Measurements from ENCODE around the gene NUP62CL. TPM values are rescaled to one million over a fixed set of nuclear protein-coding genes. Genes with fewer than 3 reads are reported as not detected.

NUP62CL gene
- total RNA-seq = 10 to 100 TPM; 31.0 to 34.4 TPM
- 21.9 TPM for polyA plus RNA-seq (ENCODE audit: insufficient read depth, low read depth, low replicate concordance)
- long read RNA-seq, donor 1 = 0 reads
- long read RNA-seq, donor 2 = 0 reads

- no peaks in the 10 kb centered on the region for H3K4me1 ChIP-seq
- no peak within 1 kb of the TSS for H3K27ac ChIP-seq
- H3K9me3 ChIP-seq = no peaks in the 10 kb centered on the region
- intact Hi-C loops (cut with DNase I; ENCODE audit: low total_unique reads) = no loop called here
- no peaks in the 10 kb centered on the region for H3K36me3 ChIP-seq (ENCODE audit: low read depth, missing control alignments)
- TF ChIP-seq POLR2A (IDR thresholded peaks at IDR 0.05) (no peak), CTCF (IDR thresholded peaks at IDR 0.05) (no peak)
- peak within 1 kb of the TSS; percentile 41 to 58 for H3K4me3 ChIP-seq
- H3K27me3 ChIP-seq = no peaks in the 10 kb centered on the region
- peak; percentile 87 for DNase-seq
- 2 to 4% methylated on average over 15 to 50 of the region's 66 CpGs for WGBS, 2 donors
Observed at GRCh38 chrX:107205770-107206696, at the start of gene NUP62CL, which contains the start of gene DNAAF6. TSS of gene NUP62CL (minus strand) at chrX:107206433. CDS start at chrX:107175146, 31,287 bp downstream. TSS of gene DNAAF6 (plus strand) at chrX:107206611. CDS start at chrX:107212876, 6,265 bp downstream.

- no peaks in the 10 kb centered on the region for H3K27me3 ChIP-seq
- H3K27ac ChIP-seq = no peak overlapping the region
- 69 to 79% methylated on average over 2 of the region's 2 CpGs for WGBS, 2 donors
Observed at GRCh38 chrX:107228486-107228819, 22.2 kb upstream of the NUP62CL start.

GRCh38 chrX:107227780-107228485 lies 21.7 kb upstream of the NUP62CL start:
- TF ChIP-seq POLR2A (IDR thresholded peaks at IDR 0.05) (no peak), CTCF (IDR thresholded peaks at IDR 0.05) (no peak)
- intact Hi-C loops (cut with DNase I; ENCODE audit: low total_unique reads) = no loop called here
- WGBS, 2 donors = 82 to 97% methylated on average over 2 of the region's 2 CpGs

More at GRCh38 chrX:107228486-107228819, 22.2 kb upstream of the NUP62CL start:
- DNase-seq = no peak
- Histone ChIP-seq H3K4me1 (no peaks in the 10 kb centered on the region), H3K36me3 (ENCODE audit: low read depth, missing control alignments) (no peaks in the 10 kb centered on the region), H3K4me3 (no peak overlapping the region), H3K9me3 (no peaks in the 10 kb centered on the region)
- TF ChIP-seq POLR2A (IDR thresholded peaks at IDR 0.05) (no peak), CTCF (IDR thresholded peaks at IDR 0.05) (no peak)
- intact Hi-C loops (cut with DNase I; ENCODE audit: low total_unique reads) = no loop called here

GRCh38 chrX:107226757-107227156 lies 20.5 kb upstream of the NUP62CL start:
- Histone ChIP-seq H3K4me1 (no peaks in the 10 kb centered on the region), H3K27me3 (no peaks in the 10 kb centered on the region), H3K36me3 (ENCODE audit: low read depth, missing control alignments) (no peaks in the 10 kb centered on the region), H3K9me3 (no peaks in the 10 kb centered on the region), H3K27ac (no peak overlapping the region), H3K4me3 (no peak overlapping the region)
- intact Hi-C loops (cut with DNase I; ENCODE audit: low total_unique reads) = no loop called here
- TF ChIP-seq CTCF (IDR thresholded peaks at IDR 0.05) (no peak), POLR2A (IDR thresholded peaks at IDR 0.05) (no peak)
- no peak for DNase-seq
- 92 to 100% methylated on average over 1 of the region's 1 CpG for WGBS, 2 donors

More at GRCh38 chrX:107227780-107228485, 21.7 kb upstream of the NUP62CL start:
- no peak overlapping the region for H3K4me3 ChIP-seq
- no peaks in the 10 kb centered on the region for H3K4me1 ChIP-seq
- no peaks in the 10 kb centered on the region for H3K27me3 ChIP-seq
- no peak overlapping the region for H3K27ac ChIP-seq
- H3K36me3 ChIP-seq (ENCODE audit: low read depth, missing control alignments) = no peaks in the 10 kb centered on the region
- no peak for DNase-seq
- H3K9me3 ChIP-seq = no peaks in the 10 kb centered on the region

Data from testis (tissue), 5 donors.